HG03442 (cell line): Measurements from ENCODE around the gene HIBCH.
"Not testable (repeated sequence)": the region's sequence is repeated elsewhere in the genome, so short reads cannot be mapped to it uniquely, and the experiment has no call there.

Source experiments
- ATAC-seq: cut with Tn5 transposase; IDR thresholded peaks from one replicate; pipeline ENCODE4 v1.9.1; 2021; ENCODE audit warnings: mild to moderate bottlenecking, moderate library complexity; ENCODE audit not compliant: unreplicated experiment

HIBCH gene

GRCh38 chr2:190343089-190343535 is 23.5 kb upstream of the HIBCH start:
- ATAC-seq: no peak

- ATAC-seq: no peak
These were observed 23.0 kb upstream of the HIBCH start for GRCh38 chr2:190342611-190343010.

DNA sequence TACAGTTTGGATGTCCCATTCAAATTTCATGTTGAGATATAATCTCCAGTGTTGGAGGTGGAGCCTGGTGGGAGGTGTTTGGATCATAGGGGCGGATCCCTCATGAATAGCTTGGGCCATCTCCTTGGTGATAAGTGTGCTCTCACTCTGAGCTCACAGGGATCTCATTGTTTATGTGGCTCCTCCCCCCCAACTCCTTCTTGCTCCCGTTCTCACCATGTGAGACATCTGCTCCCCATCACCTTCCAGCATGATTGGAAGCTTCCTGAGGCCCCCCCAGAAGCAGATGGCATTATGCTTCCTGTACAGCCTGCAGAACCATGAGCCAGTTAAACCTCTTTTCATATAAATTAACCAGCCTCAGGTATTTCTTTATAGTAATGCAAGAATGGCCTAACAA is 20.7 kb upstream of the HIBCH start:
- ATAC-seq: no peak

- no peak for ATAC-seq
These were observed 19.8 kb upstream of the HIBCH start for GRCh38 chr2:190339394-190339793.

DNA sequence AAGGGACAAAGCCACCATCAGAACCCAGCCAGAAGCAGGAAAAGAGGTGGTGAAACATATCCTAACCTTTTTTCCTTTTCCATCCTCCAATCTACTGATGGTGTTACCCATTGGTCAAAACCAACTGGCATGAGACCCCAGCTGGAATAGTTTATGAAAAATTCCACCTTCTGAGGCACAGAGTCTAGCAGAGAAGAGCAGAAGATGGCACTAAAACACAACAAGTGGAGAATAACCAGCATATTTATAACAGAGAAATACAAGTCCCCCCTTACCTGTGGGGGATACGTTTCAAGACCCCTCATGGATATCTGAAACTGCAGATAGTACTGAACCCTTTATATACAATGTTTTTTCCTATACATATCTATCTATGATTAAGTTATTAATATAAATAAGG is 18.8 kb upstream of the HIBCH start:
- ATAC-seq: no peak

- no peak for ATAC-seq
These were observed 16.8 kb upstream of the HIBCH start for GRCh38 chr2:190336420-190336819.

GRCh38 chr2:190335584-190335983 is 16.0 kb upstream of the HIBCH start:
- not testable (repeated sequence) for ATAC-seq

DNA sequence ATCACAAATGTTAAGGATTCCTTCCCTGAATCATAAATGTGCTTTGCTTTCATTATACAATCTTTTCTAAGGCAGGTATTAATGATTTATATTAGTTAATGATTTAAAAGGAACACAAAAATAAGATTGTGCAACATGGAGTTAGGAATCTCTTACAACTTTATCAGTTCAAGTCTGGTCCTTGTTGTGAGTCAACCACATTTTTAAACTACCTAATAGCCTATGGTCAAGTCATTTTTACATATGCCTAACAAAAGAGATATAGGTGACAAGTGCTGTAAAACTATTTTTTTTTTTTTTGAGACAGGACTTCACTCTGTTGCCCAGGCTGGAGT is 15.6 kb upstream of the HIBCH start:
- ATAC-seq: no peak

DNA sequence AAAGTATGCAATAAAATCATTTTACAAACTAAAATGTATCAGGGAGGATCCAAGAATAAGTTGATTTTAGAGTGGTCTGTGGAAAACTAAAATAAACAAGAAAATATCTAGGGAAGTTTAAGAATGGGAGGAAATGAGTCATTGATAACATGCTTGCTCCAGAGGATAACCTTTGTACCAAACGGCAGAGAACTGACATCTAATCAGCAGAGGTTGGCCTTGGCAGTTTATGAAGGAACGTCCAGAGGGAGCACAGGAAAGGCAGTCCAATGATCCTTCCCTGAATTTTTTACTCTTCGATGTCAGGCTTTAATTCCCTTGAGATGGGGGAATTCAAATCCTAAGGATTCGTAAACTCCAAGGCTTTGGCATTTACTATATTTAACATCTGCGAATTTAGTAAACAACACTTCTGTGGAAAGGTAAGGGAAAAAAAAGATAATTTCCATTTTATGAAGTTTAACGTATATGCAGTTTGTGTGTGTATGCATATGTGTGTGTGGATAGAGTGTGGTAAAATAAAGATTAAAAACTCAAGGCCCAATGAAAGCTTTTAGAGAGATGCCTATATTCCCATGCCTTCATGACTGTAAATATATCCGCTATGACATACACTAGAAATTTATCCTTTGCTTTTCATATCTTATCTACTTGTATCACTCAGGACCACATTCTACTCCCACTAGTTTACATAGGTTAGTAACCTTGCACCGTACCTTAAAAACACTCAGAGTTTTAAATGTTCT is 15.0 kb upstream of the HIBCH start:
- ATAC-seq: no peak

DNA sequence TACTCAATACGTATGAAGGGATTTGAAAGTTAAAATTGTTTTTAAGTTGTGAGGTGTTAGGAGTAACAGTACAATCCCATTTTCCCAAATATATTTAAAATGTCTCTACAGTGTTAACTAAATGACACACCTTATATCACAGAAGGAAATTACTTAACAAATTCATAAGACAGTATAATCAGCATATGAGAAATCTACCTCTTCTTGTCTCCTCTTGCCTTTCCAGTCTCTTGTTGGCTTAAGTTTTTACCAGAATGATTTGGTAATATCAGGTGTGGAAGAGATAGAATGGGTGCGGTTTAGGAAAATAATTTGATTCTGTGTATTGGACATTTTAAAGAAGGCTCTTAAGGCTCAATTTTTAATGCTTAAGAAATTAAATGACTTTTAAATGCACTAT is 14.3 kb upstream of the HIBCH start:
- no peak for ATAC-seq

DNA sequence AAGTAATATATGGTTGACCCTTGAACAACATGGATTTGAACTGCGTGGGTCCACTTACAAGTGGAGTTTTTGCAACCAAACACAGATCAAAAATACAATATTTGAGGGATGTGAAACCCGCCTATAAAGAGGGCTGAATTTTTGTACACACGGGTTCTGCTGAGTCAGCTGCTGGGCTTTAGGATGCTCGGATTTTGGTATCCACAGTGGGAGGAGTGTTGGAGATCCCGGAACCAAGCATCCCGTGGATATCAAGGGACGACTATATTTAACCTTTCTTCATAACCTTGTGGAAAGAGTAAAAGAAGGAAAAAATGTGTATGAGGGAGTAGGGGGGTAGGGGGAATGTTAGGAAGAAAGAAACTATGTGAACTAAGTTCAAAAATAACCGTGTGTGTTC is 13.8 kb upstream of the HIBCH start:
- ATAC-seq: no peak

DNA sequence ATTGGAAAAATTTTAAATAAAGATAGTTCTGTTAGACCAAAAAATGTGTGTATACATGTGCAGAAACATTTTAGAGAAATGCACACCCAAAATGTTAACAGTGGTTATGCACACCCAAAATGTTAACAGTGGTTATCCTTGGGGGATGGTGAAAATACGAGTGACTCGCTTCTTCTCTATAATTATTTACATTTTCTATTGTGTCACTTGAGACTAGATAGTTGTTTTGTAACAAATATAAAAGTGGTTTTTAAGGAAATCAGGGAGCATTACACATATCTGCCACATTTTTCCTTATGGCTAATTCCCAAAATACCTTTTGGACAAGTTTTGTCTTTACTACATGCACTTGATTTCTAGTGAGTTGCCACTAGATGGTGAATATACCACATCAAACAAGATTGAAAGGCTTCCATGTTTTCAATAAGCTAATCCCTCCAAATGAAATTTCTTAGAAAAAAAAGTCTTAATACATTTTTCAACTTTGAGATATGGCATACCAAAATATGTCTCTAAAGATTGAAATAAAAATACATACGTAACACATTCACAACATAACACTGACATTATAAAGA is 9.0 kb upstream of the HIBCH start:
- no peak for ATAC-seq

DNA sequence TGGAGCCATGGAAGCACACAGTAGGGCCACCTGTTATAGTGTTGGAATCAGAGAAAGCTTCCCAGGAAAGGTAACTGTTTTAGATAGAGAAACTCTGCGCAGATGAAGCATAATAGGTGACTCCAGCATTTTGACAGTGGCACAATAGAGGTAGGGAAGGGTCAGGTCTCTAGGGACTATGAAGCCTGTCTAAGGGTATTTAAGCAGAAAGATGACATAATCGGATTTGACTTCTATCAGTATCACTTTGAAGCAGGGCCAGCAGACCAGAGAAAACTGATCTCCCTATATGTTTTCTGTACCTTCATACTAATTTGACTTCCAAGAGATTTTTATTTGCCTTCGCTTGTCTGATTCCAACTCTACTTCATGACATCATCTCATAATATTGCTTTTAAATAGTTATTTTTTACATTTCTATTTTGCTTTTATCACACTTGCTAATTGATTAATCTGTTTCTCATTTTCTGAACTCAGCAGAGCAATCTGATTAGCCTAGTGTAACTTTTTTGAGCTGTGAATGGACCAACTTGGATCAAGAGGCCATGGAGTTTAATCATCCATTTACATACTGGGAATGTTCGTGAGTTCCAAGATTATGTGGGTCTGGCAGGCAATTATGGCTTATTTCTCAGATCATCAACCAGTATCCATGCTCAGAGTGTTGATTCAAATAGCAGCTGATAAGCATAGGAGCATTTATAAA is 8.4 kb upstream of the HIBCH start:
- ATAC-seq: no peak

- no peak for ATAC-seq
These were observed 6.0 kb upstream of the HIBCH start for GRCh38 chr2:190325588-190325987.

- no peak for ATAC-seq
These were observed 3.8 kb upstream of the HIBCH start for GRCh38 chr2:190323406-190323805.

DNA sequence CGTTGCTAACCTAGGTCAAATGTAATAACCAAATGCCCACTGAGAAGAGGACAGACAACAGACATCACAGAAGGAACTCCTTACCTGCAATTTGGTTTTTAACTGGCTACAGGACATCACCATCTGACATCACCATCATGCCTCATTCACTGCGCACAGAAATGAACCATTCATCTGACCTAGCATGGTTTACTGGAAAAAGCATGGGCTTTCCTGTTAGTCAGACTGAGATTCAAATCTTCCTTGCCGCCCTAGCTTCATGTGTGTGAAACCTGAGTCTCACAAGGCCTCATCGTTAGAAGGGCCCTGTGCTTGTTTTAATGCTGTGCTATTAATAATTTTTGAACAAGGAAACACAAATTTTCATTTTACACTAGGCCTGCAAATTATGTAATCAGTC is 1.1 kb upstream of the HIBCH start:
- peak; percentile 23 for ATAC-seq

GRCh38 chr2:190318931-190319554 is 583 bp downstream of the HIBCH start:
- ATAC-seq: peak; percentile 19

- no peak for ATAC-seq
These were observed 1.1 kb downstream of the HIBCH start for GRCh38 chr2:190318514-190318913.

GRCh38 chr2:190315273-190315672 is 4.4 kb downstream of the HIBCH start:
- no peak for ATAC-seq

GRCh38 chr2:190313880-190314279 is 5.7 kb downstream of the HIBCH start:
- no peak for ATAC-seq

DNA sequence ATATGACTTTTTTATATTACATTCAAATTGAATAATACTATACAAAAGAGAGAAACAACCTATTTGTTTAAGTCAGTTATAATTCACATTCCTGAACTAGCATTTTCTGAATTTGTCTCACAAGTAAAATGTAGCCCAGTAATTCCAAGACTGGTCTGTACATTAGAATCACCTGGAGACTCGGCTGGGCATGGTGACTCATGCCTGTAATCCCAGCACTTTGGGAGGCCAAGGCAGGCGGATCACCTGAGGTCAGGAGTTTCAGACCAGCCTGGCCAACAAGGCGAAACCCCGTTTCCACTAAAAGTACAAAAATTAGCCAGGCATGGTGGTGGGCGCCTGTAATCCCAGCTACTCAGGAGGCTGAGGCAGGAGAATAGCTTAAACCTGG is 7.0 kb downstream of the HIBCH start:
- ATAC-seq: not testable (repeated sequence)
